Neural progenitor cell (in vitro differentiated cells): ENCODE results near the gene ZNF605. TPM values are rescaled to one million over a fixed set of nuclear protein-coding genes. Genes with fewer than 3 reads are reported as not detected.

Source experiments
- DNase-seq: peaks from one replicate; pipeline ENCODE4 v3.0.0-alpha.2; 2016; ENCODE audit warnings: low spot score
- H2AFZ ChIP-seq: fragments of 200-600 bp; sonication (generic); replicated peaks from 2 replicates; pipeline ENCODE4 v1.6.1; 2016; ENCODE audit warnings: antibody characterized with exemption
- H3F3A ChIP-seq: fragments of 200-600 bp; sonication (generic); 2 replicates; pipeline ENCODE4 v1.6.1; 2016; ENCODE audit warnings: antibody characterized with exemption, low read depth
- H3K27ac ChIP-seq: fragments of 200-600 bp; sonication (generic); 2 replicates; pipeline ENCODE4 v1.5.1; 2016; ENCODE audit warnings: mild to moderate bottlenecking
- H3K27me3 ChIP-seq: fragments of 200-600 bp; sonication (generic); 2 replicates; pipeline ENCODE4 v1.6.1; 2016; ENCODE audit warnings: mild to moderate bottlenecking, moderate library complexity
- H3K36me3 ChIP-seq: fragments of 200-600 bp; sonication (generic); 2 replicates; pipeline ENCODE4 v1.5.1; 2016
- H3K4me1 ChIP-seq: fragments of 200-600 bp; sonication (generic); 2 replicates; pipeline ENCODE4 v1.6.1; 2016; ENCODE audit warnings: mixed run types
- H3K4me2 ChIP-seq: fragments of 200-600 bp; sonication (generic); 2 replicates; pipeline ENCODE4 v1.6.1; 2016
- H3K4me3 ChIP-seq: fragments of 200-600 bp; sonication (generic); 2 replicates; pipeline ENCODE4 v1.5.1; 2016
- H3K79me2 ChIP-seq: fragments of 200-600 bp; sonication (generic); 2 replicates; pipeline ENCODE4 v1.6.1; 2016; ENCODE audit warnings: low read depth
- H3K9ac ChIP-seq: fragments of 200-600 bp; sonication (generic); 2 replicates; pipeline ENCODE4 v1.6.1; 2016
- H3K9me3 ChIP-seq: fragments of 200-600 bp; sonication (generic); 2 replicates; pipeline ENCODE4 v1.5.1; 2016; ENCODE audit warnings: low read depth
- H4K20me1 ChIP-seq: fragments of 200-600 bp; sonication (generic); 2 replicates; pipeline ENCODE4 v1.6.1; 2016; ENCODE audit warnings: low read depth
- H3K27ac Mint-ChIP-seq: 3 replicates; pipeline ENCODE4 v1.8.0; 2021; ENCODE audit warnings: mixed read lengths
- H3K27me3 Mint-ChIP-seq: 2 replicates; pipeline ENCODE4 v1.8.0; 2022; ENCODE audit warnings: low read depth, mild to moderate bottlenecking, inconsistent platforms, moderate library complexity, mixed read lengths; ENCODE audit not compliant: insufficient read depth
- H3K36me3 Mint-ChIP-seq: 3 replicates; pipeline ENCODE4 v1.8.0; 2021; ENCODE audit warnings: mixed read lengths
- H3K4me1 Mint-ChIP-seq: 3 replicates; pipeline ENCODE4 v1.8.0; 2021; ENCODE audit warnings: mixed read lengths
- H3K4me3 Mint-ChIP-seq: 3 replicates; pipeline ENCODE4 v1.8.0; 2021; ENCODE audit warnings: mild to moderate bottlenecking, moderate library complexity, mixed read lengths
- H3K9me3 Mint-ChIP-seq: 3 replicates; pipeline ENCODE4 v1.8.0; 2020; ENCODE audit warnings: mixed read lengths
- EZH2 ChIP-seq: fragments of 200-600 bp; sonication (generic); IDR thresholded peaks from 2 replicates; pipeline ENCODE4 v1.6.1; 2017; ENCODE audit warnings: antibody characterized with exemption, mild to moderate bottlenecking, moderate library complexity
- EZH2phosphoT487 ChIP-seq: fragments of 200-600 bp; sonication (generic); IDR thresholded peaks from 2 replicates; pipeline ENCODE4 v1.6.1; 2017; ENCODE audit warnings: antibody characterized with exemption
- total RNA-seq: library from RNA; depleted of rRNA; stranded (reverse); fragments of >200 nt; gene quantifications from 2 replicates; pipeline ENCODE4 v1.2.3, GENCODE V29; 2015; ENCODE audit warnings: low replicate concordance
- TF ChIP-seq, protein P1 (sequence below): fragments of 200-600 bp; sonication (generic); IDR thresholded peaks from 2 replicates; pipeline ENCODE4 v1.5.1; 2017; ENCODE audit warnings: antibody characterized with exemption, mild to moderate bottlenecking

Gene ZNF605
- total RNA-seq, 1 donor from 2014 or later, result 28.8 TPM

DNA sequence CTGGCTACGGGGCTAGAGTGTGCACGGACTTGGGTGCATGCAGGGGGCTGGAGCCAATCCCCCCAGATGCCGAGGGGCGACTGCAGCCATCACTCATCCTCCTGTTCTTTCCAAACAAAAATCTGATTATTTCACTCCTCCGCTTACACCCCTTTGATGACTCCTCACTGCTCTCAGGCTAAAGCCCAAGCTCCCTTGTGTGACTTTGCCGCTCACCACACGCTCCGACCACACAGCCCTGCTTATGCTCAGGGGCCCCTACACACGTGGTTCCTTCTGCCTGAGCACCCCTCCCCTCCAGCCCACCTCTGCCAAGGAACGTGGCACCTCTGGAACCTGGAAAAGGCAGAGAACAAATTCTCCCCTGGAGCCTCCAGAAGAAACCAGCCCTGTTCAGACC, 82.4 kb downstream of the ZNF605 start:
- H2AFZ ChIP-seq, result no peak overlapping the region
- no peaks in the 10 kb centered on the region for H3K27me3 ChIP-seq
- Mint-ChIP-seq H3K9me3 (no peaks in the 10 kb centered on the region), H3K4me3 (no peak overlapping the region), H3K4me1 (no peaks in the 10 kb centered on the region), H3K36me3 (peaks cover 19% of the 10 kb centered on the region), H3K27me3 (no peaks in the 10 kb centered on the region), H3K27ac (no peak overlapping the region)
- no peaks in the 10 kb centered on the region for H3F3A ChIP-seq
- H3K9ac ChIP-seq, result no peak overlapping the region
- no peak overlapping the region for H3K4me2 ChIP-seq
- no peak for DNase-seq
- H3K4me3 ChIP-seq, result no peak overlapping the region
- H3K9me3 ChIP-seq, result no peaks in the 10 kb centered on the region
- H3K36me3 ChIP-seq, result no peaks in the 10 kb centered on the region
- TF ChIP-seq EZH2 (no peak), EZH2phosphoT487 (no peak)
- TF ChIP-seq, protein P1, sequence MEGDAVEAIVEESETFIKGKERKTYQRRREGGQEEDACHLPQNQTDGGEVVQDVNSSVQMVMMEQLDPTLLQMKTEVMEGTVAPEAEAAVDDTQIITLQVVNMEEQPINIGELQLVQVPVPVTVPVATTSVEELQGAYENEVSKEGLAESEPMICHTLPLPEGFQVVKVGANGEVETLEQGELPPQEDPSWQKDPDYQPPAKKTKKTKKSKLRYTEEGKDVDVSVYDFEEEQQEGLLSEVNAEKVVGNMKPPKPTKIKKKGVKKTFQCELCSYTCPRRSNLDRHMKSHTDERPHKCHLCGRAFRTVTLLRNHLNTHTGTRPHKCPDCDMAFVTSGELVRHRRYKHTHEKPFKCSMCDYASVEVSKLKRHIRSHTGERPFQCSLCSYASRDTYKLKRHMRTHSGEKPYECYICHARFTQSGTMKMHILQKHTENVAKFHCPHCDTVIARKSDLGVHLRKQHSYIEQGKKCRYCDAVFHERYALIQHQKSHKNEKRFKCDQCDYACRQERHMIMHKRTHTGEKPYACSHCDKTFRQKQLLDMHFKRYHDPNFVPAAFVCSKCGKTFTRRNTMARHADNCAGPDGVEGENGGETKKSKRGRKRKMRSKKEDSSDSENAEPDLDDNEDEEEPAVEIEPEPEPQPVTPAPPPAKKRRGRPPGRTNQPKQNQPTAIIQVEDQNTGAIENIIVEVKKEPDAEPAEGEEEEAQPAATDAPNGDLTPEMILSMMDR, result no peak
- no peak overlapping the region for H3K27ac ChIP-seq
- no peaks in the 10 kb centered on the region for H3K79me2 ChIP-seq
- H3K4me1 ChIP-seq, result no peaks in the 10 kb centered on the region
- H4K20me1 ChIP-seq, result no peaks in the 10 kb centered on the region

DNA sequence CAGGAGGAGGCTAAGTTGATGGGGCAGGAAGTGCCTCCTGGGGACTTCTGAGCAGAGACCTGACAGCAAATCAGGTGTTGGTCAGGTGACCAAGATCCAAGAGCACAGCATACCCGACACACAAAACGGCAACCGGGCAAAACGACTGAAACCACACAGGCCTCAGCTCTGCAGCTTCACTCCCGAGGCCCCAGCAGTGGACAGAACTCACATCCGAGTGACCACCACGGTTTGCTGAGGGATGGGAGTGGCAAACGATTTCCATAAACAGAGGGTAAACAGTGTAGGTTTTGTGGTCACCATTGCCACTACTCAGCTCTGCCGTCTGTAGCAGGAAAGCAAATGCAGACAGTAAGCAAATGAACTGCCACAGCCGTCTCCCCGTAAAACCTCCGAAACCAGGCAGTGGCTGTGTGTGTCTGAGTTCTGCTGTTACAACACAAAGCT, 83.1 kb downstream of the ZNF605 start:
- Histone ChIP-seq H3K27me3 (no peaks in the 10 kb centered on the region), H3K4me1 (no peaks in the 10 kb centered on the region), H3K4me2 (no peak overlapping the region), H3K9me3 (no peaks in the 10 kb centered on the region), H2AFZ (no peak overlapping the region), H3K27ac (no peak overlapping the region), H3K9ac (no peak overlapping the region), H3K36me3 (no peaks in the 10 kb centered on the region), H4K20me1 (no peaks in the 10 kb centered on the region), H3K4me3 (no peak overlapping the region), H3F3A (no peaks in the 10 kb centered on the region), H3K79me2 (no peaks in the 10 kb centered on the region)
- H3K36me3 Mint-ChIP-seq, result peaks cover 20% of the 10 kb centered on the region
- no peaks in the 10 kb centered on the region for H3K27me3 Mint-ChIP-seq
- TF ChIP-seq, protein P1, result no peak
- no peak for TF ChIP-seq EZH2phosphoT487
- no peak for TF ChIP-seq EZH2
- no peak overlapping the region for H3K27ac Mint-ChIP-seq
- H3K4me1 Mint-ChIP-seq, result no peaks in the 10 kb centered on the region
- H3K9me3 Mint-ChIP-seq, result no peaks in the 10 kb centered on the region
- no peak for DNase-seq
- H3K4me3 Mint-ChIP-seq, result no peak overlapping the region

DNA sequence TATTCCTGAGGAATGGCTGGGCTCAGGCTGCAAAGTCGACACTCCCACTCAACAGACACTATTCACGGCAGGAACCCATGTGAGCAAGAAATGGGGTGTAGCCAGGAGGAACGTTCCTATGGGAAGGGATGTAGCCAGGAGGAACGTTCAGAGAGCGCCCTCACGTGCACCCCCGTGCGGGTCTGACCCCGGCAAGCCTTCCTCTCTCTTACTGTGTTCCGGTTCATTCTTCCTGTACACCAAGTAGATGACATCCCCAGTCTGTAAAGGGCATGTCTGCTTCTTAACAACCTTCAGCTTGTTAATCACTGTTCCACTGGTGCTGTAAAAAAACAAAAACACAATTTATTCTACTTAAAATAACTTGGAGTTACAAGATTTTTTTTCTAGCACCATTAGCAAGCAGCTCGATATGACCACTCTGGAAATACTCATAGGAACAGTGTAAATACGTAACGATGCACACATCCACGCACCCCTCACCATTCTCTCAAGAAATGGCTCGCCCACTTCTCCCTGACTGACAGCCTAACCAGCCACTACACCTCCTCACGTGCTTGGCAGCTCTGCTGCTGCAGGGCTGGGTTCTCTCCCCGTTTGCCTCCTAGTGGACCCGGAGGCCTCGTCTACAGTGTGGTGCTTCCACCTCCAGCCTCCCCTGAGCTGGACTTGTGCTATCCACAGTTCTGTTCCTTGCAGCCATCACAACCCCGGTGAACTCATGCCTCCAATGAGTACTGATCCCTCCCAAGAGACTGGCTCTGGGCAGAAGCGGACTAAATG, 83.8 kb downstream of the ZNF605 start:
- H3K9me3 ChIP-seq, result no peaks in the 10 kb centered on the region
- no peak overlapping the region for H3K9ac ChIP-seq
- no peak overlapping the region for H3K4me3 Mint-ChIP-seq
- no peak overlapping the region for H3K27ac Mint-ChIP-seq
- H3K79me2 ChIP-seq, result no peaks in the 10 kb centered on the region
- no peaks in the 10 kb centered on the region for H3K4me1 Mint-ChIP-seq
- no peak overlapping the region for H3K4me3 ChIP-seq
- no peak overlapping the region for H3K4me2 ChIP-seq
- H3K27ac ChIP-seq, result no peak overlapping the region
- no peaks in the 10 kb centered on the region for H3K9me3 Mint-ChIP-seq
- no peaks in the 10 kb centered on the region for H3F3A ChIP-seq
- H3K4me1 ChIP-seq, result no peaks in the 10 kb centered on the region
- no peaks in the 10 kb centered on the region for H4K20me1 ChIP-seq
- no peaks in the 10 kb centered on the region for H3K27me3 ChIP-seq
- no peak overlapping the region for H2AFZ ChIP-seq
- no peaks in the 10 kb centered on the region for H3K27me3 Mint-ChIP-seq
- TF ChIP-seq EZH2 (no peak), EZH2phosphoT487 (no peak)
- TF ChIP-seq, protein P1, result no peak
- peaks cover 19% of the 10 kb centered on the region for H3K36me3 Mint-ChIP-seq
- no peaks in the 10 kb centered on the region for H3K36me3 ChIP-seq
- no peak for DNase-seq
